HepG2 (cell line): ENCODE measurements around the gene FAHD1. TPM values are rescaled to one million over a fixed set of nuclear protein-coding genes. Genes with fewer than 3 reads are reported as not detected.

ENCODE experiments used
- ATAC-seq: fragments of 200-7000 bp; cut with Tn5 transposase; 3 replicates; pipeline ENCODE4 v1.9.1; 2020; ENCODE audit warnings: mild to moderate bottlenecking, moderate library complexity
- BruUV-seq: library from RNA; stranded (reverse); fragments of 400-500 nt; replicated peaks from 2 replicates; lab custom pipeline; 2021; lab: Mats Ljungman, UMichigan
- CTCF ChIA-PET: fragments of 300-600 bp; formaldehyde crosslinking; extraction: SDS; loops from one replicate; lab custom pipeline; 2021; ENCODE audit warnings: low total read pairs, inconsistent platforms, low intra/inter-chr PET ratio; lab: Yijun Ruan, JAX
- POLR2A ChIA-PET: fragments of 350-600 bp; sonication (Branson Sonifier 250); formaldehyde crosslinking; loops from one replicate; lab custom pipeline; 2020; ENCODE audit warnings: antibody characterized with exemption, inconsistent platforms; lab: Yijun Ruan, JAX
- DNase-seq: peaks from one replicate; pipeline ENCODE4 v3.0.0-alpha.2; 2015; ENCODE audit warnings: low spot score
- FAIRE-seq: peaks from 3 replicates; lab custom pipeline; 2011; peaks lifted over from hg19 to GRCh38; lab: Jason Lieb, UNC
- H2AFZ ChIP-seq: one replicate; pipeline ENCODE4 v1.6.1; 2011; ENCODE audit warnings: low read length, inconsistent platforms
- H3K27ac ChIP-seq: fragments of 300-600 bp; 3 replicates; pipeline ENCODE4 v1.8.0; 2011; ENCODE audit warnings: mixed run types, mild to moderate bottlenecking, mixed read lengths, low read length, inconsistent platforms; ENCODE audit not compliant: insufficient read depth; ENCODE audit errors: extremely low read length
- H3K27me3 ChIP-seq, 2 experiments: fragments of 200-600 bp in 1 of 2; 2 replicates in 1 of 2; 3 replicates in 1 of 2; pipeline versions ENCODE4 v1.6.0 to v1.8.0; 2011; ENCODE audit warnings: low read length in 2 of 2, mild to moderate bottlenecking in 2 of 2, moderate library complexity in 2 of 2, inconsistent platforms in 1 of 2; ENCODE audit not compliant: insufficient read depth in 2 of 2, control insufficient read depth in 1 of 2
- H3K36me3 ChIP-seq, 2 experiments: fragments of 200-600 bp in 1 of 2; replicated peaks in 1 of 2; 2 replicates in 1 of 2; 3 replicates in 1 of 2; pipeline versions ENCODE4 v1.5.1 to v1.8.0; 2011; ENCODE audit warnings: low read length in 2 of 2, inconsistent platforms in 1 of 2; ENCODE audit not compliant: insufficient read depth in 2 of 2, control insufficient read depth in 1 of 2
- H3K4me1 ChIP-seq: 2 replicates; pipeline ENCODE4 v1.5.1; 2012; ENCODE audit warnings: low read length, inconsistent platforms; ENCODE audit not compliant: insufficient read depth
- H3K4me2 ChIP-seq: 2 replicates; pipeline ENCODE4 v1.6.0; 2011; ENCODE audit warnings: low read depth, low read length, inconsistent platforms
- H3K4me3 ChIP-seq, 3 experiments: fragments of 200-600 bp in 1 of 3; sonication (generic), shearing (Covaris generic) in 1 of 3; replicated peaks in 1 of 3; 2 replicates each; pipeline ENCODE4 v1.5.1; 2011 to 2016; ENCODE audit warnings: low read length in 3 of 3, inconsistent platforms in 2 of 3, low read depth in 2 of 3, mild to moderate bottlenecking in 2 of 3, control low read depth in 1 of 3, mixed read lengths in 1 of 3; ENCODE audit not compliant: insufficient read depth in 1 of 3
- H3K79me2 ChIP-seq: one replicate; pipeline ENCODE4 v1.6.1; 2011; ENCODE audit warnings: low read length, inconsistent platforms; ENCODE audit not compliant: insufficient read depth
- H3K9ac ChIP-seq: 2 replicates; pipeline ENCODE4 v1.6.0; 2011; ENCODE audit warnings: mild to moderate bottlenecking, low read depth, low read length, inconsistent platforms; ENCODE audit not compliant: insufficient read depth
- H3K9me3 ChIP-seq: 2 replicates; pipeline ENCODE4 v1.5.1; 2012; ENCODE audit warnings: mild to moderate bottlenecking, low read length
- H4K20me1 ChIP-seq: 2 replicates; pipeline ENCODE4 v1.6.0; 2011; ENCODE audit warnings: inconsistent platforms, mild to moderate bottlenecking, low read length, moderate library complexity; ENCODE audit not compliant: insufficient read depth
- AGO1 ChIP-seq: fragments of 200-400 bp; formaldehyde crosslinking; IDR thresholded peaks from 2 replicates; pipeline ENCODE4 v1.6.1; 2017; ENCODE audit warnings: mild to moderate bottlenecking, low read depth, low read length, moderate library complexity; ENCODE audit not compliant: poor library complexity, severe bottlenecking
- AHR ChIP-seq: IDR thresholded peaks from 2 replicates; pipeline ENCODE4 v1.6.1; 2018; ENCODE audit warnings: missing genetic modification reagents, missing compliant biosample characterization
- KLF9 ChIP-seq: IDR thresholded peaks from 2 replicates; pipeline ENCODE4 v1.6.1; 2016; ENCODE audit warnings: low read depth
- MEIS1 ChIP-seq: sonication (generic); formaldehyde crosslinking; IDR thresholded peaks from 2 replicates; pipeline ENCODE4 v1.9.0; 2021; ENCODE audit warnings: mild to moderate bottlenecking, missing genetic modification reagents, moderate library complexity, borderline replicate concordance
- NFKBIZ ChIP-seq: IDR thresholded peaks from 2 replicates; pipeline ENCODE4 v1.6.1; 2018; ENCODE audit warnings: missing genetic modification reagents, missing compliant biosample characterization
- PAWR ChIP-seq: sonication (generic); formaldehyde crosslinking; IDR thresholded peaks from 2 replicates; pipeline ENCODE4 v1.4.0; 2020; ENCODE audit warnings: missing genetic modification reagents, mild to moderate bottlenecking, borderline replicate concordance
- RXRB ChIP-seq: IDR thresholded peaks from 2 replicates; pipeline ENCODE4 v1.6.1; 2016; ENCODE audit warnings: borderline replicate concordance, missing genetic modification reagents, missing compliant biosample characterization
- ZFP1 ChIP-seq: IDR thresholded peaks from 2 replicates; pipeline ENCODE4 v1.6.1; 2016
- ZNF768 ChIP-seq: sonication (generic); formaldehyde crosslinking; IDR thresholded peaks from 2 replicates; pipeline ENCODE4 v1.4.0; 2020; ENCODE audit warnings: missing genetic modification reagents
- ZNF816 ChIP-seq: sonication (generic); formaldehyde crosslinking; IDR thresholded peaks from 2 replicates; pipeline ENCODE4 v1.8.0; 2022; ENCODE audit warnings: missing genetic modification reagents, mild to moderate bottlenecking, borderline replicate concordance
- WGBS: methylation state at CpG from one replicate; pipeline ENCODE4 v1.1.6; 2017; ENCODE audit warnings: low lambda C conversion rate; 5-methylcytosine and 5-hydroxymethylcytosine counted together
- in situ Hi-C: cut with HindIII; loops from 2 replicates; pipeline ENCODE4 v1.10.0; 2017; ENCODE audit warnings: low pct_unique_long_range_greater_than_20kb; ENCODE audit not compliant: extremely low pct_ligation_motif_present
- intact Hi-C: fragments of 100-400 bp; cut with micrococcal nuclease; formaldehyde crosslinking; loops from one replicate; pipeline ENCODE4 v1.10.0; 2022; ENCODE audit not compliant: unreplicated experiment
- polyA plus RNA-seq, 8 experiments: library from polyadenylated mRNA; depleted of rRNA in 3 of 8; stranded (reverse) in 7 of 8; unstranded in 1 of 8; fragments of >200 nt; fragmentation: Illumina TruSeq in 4 of 8; extraction: Trizol in 4 of 8; gene quantifications; 2 replicates each; pipeline versions ENCODE4 v1.2.1 to v1.2.3, GENCODE V29; 2011 to 2016; ENCODE audit warnings: low read depth in 4 of 8, missing spikeins in 1 of 8, mixed read lengths in 1 of 8; ENCODE audit not compliant: insufficient read depth in 1 of 8
- total RNA-seq, 5 experiments: library from RNA; depleted of rRNA; stranded (reverse); fragments of >200 nt; fragmentation: Illumina TruSeq; extraction: Trizol; gene quantifications; 2 replicates each; pipeline ENCODE4 v1.2.3, GENCODE V29; 2016; ENCODE audit warnings: low read depth in 1 of 5
- TF ChIP-seq, protein P1 (sequence below): sonication (generic); formaldehyde crosslinking; IDR thresholded peaks from 2 replicates; pipeline ENCODE4 v1.5.0; 2020; ENCODE audit warnings: mild to moderate bottlenecking, missing genetic modification reagents
- TF ChIP-seq, protein P2 (sequence below): sonication (generic); formaldehyde crosslinking; IDR thresholded peaks from 2 replicates; pipeline ENCODE4 v1.8.1; 2023; ENCODE audit warnings: missing genetic modification reagents, mild to moderate bottlenecking, borderline replicate concordance

The FAHD1 gene
- total and polyA plus RNA-seq, 2 of the 13 experiments (the other 11 are each of a cell fraction or from before 2014, with no cell fraction given), result 39.0 to 45.3 TPM

DNA sequence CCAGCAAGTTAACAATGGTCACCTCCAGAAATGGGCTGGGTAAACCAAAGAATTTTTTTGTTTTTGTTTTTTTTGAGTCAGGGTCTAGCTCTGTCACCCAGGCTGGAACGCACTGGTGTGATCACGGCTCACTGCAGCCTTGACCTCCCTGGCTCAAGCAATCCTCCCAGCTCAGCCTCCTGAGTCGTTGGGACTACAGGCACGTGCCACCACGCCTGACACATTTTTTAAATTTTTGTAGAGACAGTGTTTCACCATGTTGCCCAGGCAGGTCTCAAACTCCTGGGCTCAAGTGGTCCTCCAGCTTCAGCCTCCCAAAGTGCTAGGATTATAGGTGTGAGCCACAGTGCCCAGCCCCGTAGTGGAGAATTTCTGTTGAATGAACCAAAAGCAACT lies 46.3 kb upstream of the FAHD1 start:
- intact Hi-C loops, result loop anchor here (5.0 kb wide), 1 partner anchor 47 kb away; the partner anchor contains the start of genes FAHD1 and HAGH
- Histone ChIP-seq H3K27me3 (peaks cover 0 to 2% of the 10 kb centered on the region in 2 experiments; a peak in 1 of 5 replicates), H2AFZ (no peak overlapping the region), H3K36me3 (peaks cover 4 to 10% of the 10 kb centered on the region in 2 experiments; a peak in 3 of 5 replicates), H3K27ac (no peak overlapping the region), H3K9me3 (no peaks in the 10 kb centered on the region), H3K4me1 (peaks cover 22% of the 10 kb centered on the region), H3K79me2 (peaks cover 22% of the 10 kb centered on the region), H3K4me2 (peak overlapping the region; percentile 83; the same call in 1 of the 2 replicates), H3K9ac (no peak overlapping the region), H4K20me1 (peaks cover 4% of the 10 kb centered on the region; the same call in 1 of the 2 replicates), H3K4me3 (no peak overlapping the region)
- POLR2A ChIA-PET, result interaction anchor here (1.2 kb wide), 1 partner anchor 13 kb away, joined by 5 read pairs; the partner anchor contains the start of gene IGFALS
- no TSS peak for BruUV-seq
- CTCF ChIA-PET, result no interaction called here
- WGBS, result 86% methylated on average over 6 of the region's 6 CpGs
- TF ChIP-seq ZNF816 (CRISPR knock-in tag), result no peak
- TF ChIP-seq, protein P1, sequence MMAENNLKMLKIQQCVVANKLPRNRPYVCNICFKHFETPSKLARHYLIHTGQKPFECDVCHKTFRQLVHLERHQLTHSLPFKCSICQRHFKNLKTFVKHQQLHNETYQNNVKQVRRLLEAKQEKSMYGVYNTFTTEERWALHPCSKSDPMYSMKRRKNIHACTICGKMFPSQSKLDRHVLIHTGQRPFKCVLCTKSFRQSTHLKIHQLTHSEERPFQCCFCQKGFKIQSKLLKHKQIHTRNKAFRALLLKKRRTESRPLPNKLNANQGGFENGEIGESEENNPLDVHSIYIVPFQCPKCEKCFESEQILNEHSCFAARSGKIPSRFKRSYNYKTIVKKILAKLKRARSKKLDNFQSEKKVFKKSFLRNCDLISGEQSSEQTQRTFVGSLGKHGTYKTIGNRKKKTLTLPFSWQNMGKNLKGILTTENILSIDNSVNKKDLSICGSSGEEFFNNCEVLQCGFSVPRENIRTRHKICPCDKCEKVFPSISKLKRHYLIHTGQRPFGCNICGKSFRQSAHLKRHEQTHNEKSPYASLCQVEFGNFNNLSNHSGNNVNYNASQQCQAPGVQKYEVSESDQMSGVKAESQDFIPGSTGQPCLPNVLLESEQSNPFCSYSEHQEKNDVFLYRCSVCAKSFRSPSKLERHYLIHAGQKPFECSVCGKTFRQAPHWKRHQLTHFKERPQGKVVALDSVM, result peak; percentile 27; the same call in 1 of the 2 replicates
- no peak for FAIRE-seq
- no peak for ATAC-seq
- no peak for DNase-seq
- in situ Hi-C loops, result loop anchor here (5.0 kb wide), 1 partner anchor 42 kb away; no protein-coding TSS in a partner anchor

DNA sequence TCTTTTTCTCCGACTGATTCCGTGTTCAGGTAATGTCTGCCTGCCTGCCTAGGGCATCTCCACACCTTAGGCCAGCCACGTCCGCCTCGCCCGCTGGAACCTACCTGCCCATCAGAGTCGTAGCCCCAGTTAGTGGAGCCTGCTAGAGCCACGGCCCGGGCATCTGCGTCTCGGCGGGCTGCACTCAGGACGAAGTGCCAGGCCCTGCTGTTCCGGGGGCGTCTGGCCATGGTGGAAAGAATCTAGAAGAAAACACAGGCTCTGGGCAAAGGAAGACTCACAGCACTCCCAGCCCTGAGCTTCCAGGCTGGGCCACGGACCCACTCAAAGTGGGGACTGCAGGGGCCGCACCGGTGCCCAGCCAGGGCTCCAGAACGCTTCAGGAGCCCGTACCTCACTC lies 45.8 kb upstream of the FAHD1 start:
- Histone ChIP-seq H3K79me2 (peaks cover 23% of the 10 kb centered on the region), H3K4me1 (peaks cover 22% of the 10 kb centered on the region), H3K27ac (peak overlapping the region; percentile 63), H3K4me2 (peak overlapping the region; percentile 83), H2AFZ (no peak overlapping the region), H3K27me3 (peaks cover 0 to 2% of the 10 kb centered on the region in 2 experiments; a peak in 1 of 5 replicates), H4K20me1 (peaks cover 4% of the 10 kb centered on the region; the same call in 1 of the 2 replicates), H3K9me3 (no peaks in the 10 kb centered on the region), H3K4me3 (peak overlapping the region; percentile 80 to 96 (median 89)), H3K9ac (peak overlapping the region; percentile 78), H3K36me3 (peaks cover under 1 to 13% of the 10 kb centered on the region in 2 experiments; a peak in 3 of 5 replicates)
- ChIA-PET POLR2A (interaction anchor here (2.0 to 4.4 kb wide), 3 partner anchors 9 to 159 kb away, joined by 16 to 57 read pairs (median 38); partner anchors contain the start of genes EME2, IGFALS and MRPS34), CTCF (no interaction called here)
- DNase-seq (no peak), FAIRE-seq (no peak), ATAC-seq (no peak)
- in situ Hi-C loops (loop anchor here (5.0 kb wide), 1 partner anchor 41 kb away; no protein-coding TSS in a partner anchor), intact Hi-C loops (loop anchor here (5.0 kb wide), 1 partner anchor 46 kb away; the partner anchor contains the start of genes FAHD1 and HAGH)
- BruUV-seq, result no TSS peak
- 94% methylated on average over 11 of the region's 20 CpGs for WGBS
- TF ChIP-seq NFKBIZ (CRISPR knock-in tag) (no peak), KLF9 (no peak), ZNF768 (CRISPR knock-in tag) (peak; percentile 2; the same call in 1 of the 2 replicates), PAWR (CRISPR knock-in tag) (no peak), MEIS1 (no peak), AHR (CRISPR knock-in tag) (no peak), RXRB (CRISPR knock-in tag) (no peak), ZFP1 (CRISPR knock-in tag) (no peak), AGO1 (peak; percentile 1)
- TF ChIP-seq, protein P2, sequence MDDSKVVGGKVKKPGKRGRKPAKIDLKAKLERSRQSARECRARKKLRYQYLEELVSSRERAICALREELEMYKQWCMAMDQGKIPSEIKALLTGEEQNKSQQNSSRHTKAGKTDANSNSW, result no peak
